Spleen (tissue), 7 donors: ENCODE results near the gene LRP1.

ENCODE experiments used
- CTCF ChIP-seq, 11 experiments: fragments of 200-600 bp in 7 of 11; fragments of 450-650 bp in 4 of 11; sonication (generic) in 4 of 11; IDR thresholded peaks in 8 of 11; conservative IDR thresholded peaks in 3 of 11; 1 replicate in 7 of 11; 2 replicates in 4 of 11; pipeline versions ENCODE4 v1.4.0 to v1.8.0; 2016 to 2021; ENCODE audit warnings: antibody characterized with exemption in 11 of 11, inconsistent platforms in 4 of 11, mild to moderate bottlenecking in 1 of 11
- POLR2A ChIP-seq, 3 donors: fragments of 450-650 bp; IDR thresholded peaks; one replicate each; pipeline ENCODE4 v1.5.1; 2017; ENCODE audit warnings: antibody characterized with exemption in 3 of 3, mild to moderate bottlenecking in 1 of 3
- POLR2AphosphoS5 ChIP-seq, 3 donors: sonication (generic); formaldehyde crosslinking; IDR thresholded peaks; one replicate each; pipeline ENCODE4 v1.5.1; 2017; ENCODE audit warnings: antibody characterized with exemption in 3 of 3
- donor health status: DM: no; HTN: no; CAD: no; lungs with moderate emphysema.
- donor health status: DM: no; HTN: no; CAD: no.
- donor health status: DM: no; HTN: no; CAD: no.

GRCh38 chr12:57165741-57166140 lies 37.5 kb downstream of the LRP1 start:
- TF ChIP-seq CTCF (IDR thresholded peaks at IDR 0.05 in 8 of 11, conservative IDR thresholded peaks at IDR 0.05 in 3 of 11) (no peak), POLR2A (IDR thresholded peaks at IDR 0.05) (no peak), POLR2AphosphoS5 (IDR thresholded peaks at IDR 0.05) (peak in 1 of 3 donors; percentile 36)
